GM13977 (cell line): ENCODE measurements around the gene SKIC8.

Experiments used
- DNase-seq: peaks from one replicate; pipeline ENCODE4 v3.0.0; 2012; ENCODE audit warnings: low spot score
- in situ Hi-C: fragments of 300-500 bp; cut with MboI; formaldehyde crosslinking; loops from one replicate; pipeline ENCODE4 v1.12.0; 2022; ENCODE audit warnings: low sequenced_read_pairs, low pct_unique_long_range_greater_than_20kb, mixed read lengths, inconsistent platforms; ENCODE audit not compliant: unreplicated experiment
- TF ChIP-seq, protein P1 (sequence below): IDR thresholded peaks from 2 replicates; pipeline ENCODE4 v1.5.1; 2012; ENCODE audit warnings: mild to moderate bottlenecking, control low read depth; ENCODE audit not compliant: insufficient read depth; ENCODE audit errors: extremely low read depth, missing control alignments

SKIC8 gene

DNA sequence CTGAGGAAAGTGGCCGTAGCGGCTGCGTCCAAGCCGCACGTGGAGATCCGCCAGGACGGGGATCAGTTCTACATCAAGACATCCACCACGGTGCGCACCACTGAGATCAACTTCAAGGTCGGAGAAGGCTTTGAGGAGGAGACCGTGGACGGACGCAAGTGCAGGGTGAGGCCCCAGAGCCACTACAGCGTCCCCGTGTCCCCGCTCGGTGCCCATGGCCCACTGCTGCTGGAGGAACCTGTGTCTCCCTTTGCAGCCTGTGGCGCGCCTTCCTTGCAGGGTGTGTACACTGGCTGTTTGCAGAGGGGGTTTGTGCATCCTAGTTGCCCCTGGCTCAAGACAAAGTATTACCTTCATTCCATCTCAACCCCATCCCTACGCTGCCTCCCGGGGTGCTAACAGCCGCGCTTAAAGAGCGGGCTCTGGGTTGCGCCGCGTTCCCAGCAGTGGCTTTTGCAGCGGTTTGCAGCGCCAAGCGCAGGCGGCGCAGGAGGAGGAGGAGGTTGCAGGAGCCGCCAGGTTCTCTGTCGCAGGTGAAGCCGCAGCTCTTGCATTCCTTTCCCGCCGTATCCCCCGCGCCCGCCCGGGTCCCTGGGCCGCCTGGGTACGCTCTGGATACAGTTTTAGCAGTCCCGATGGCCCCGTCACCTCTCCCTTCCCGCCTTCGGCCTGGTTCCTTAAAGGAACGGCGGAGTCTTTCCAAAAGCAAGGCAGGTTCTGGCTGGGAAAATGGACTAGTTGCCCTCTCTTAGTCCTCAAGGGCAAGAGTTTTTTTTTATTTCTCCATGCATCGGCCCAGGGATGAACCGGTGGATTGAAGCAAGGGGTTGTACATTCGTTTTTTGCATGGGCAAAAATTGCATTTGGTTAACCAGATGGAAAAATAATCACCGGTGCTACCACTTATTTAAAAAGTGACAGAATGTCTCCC, 41.9 kb upstream of the SKIC8 start:
- TF ChIP-seq, protein P1, sequence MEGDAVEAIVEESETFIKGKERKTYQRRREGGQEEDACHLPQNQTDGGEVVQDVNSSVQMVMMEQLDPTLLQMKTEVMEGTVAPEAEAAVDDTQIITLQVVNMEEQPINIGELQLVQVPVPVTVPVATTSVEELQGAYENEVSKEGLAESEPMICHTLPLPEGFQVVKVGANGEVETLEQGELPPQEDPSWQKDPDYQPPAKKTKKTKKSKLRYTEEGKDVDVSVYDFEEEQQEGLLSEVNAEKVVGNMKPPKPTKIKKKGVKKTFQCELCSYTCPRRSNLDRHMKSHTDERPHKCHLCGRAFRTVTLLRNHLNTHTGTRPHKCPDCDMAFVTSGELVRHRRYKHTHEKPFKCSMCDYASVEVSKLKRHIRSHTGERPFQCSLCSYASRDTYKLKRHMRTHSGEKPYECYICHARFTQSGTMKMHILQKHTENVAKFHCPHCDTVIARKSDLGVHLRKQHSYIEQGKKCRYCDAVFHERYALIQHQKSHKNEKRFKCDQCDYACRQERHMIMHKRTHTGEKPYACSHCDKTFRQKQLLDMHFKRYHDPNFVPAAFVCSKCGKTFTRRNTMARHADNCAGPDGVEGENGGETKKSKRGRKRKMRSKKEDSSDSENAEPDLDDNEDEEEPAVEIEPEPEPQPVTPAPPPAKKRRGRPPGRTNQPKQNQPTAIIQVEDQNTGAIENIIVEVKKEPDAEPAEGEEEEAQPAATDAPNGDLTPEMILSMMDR, result no peak
- in situ Hi-C loops, result no loop called here
- no peak for DNase-seq

DNA sequence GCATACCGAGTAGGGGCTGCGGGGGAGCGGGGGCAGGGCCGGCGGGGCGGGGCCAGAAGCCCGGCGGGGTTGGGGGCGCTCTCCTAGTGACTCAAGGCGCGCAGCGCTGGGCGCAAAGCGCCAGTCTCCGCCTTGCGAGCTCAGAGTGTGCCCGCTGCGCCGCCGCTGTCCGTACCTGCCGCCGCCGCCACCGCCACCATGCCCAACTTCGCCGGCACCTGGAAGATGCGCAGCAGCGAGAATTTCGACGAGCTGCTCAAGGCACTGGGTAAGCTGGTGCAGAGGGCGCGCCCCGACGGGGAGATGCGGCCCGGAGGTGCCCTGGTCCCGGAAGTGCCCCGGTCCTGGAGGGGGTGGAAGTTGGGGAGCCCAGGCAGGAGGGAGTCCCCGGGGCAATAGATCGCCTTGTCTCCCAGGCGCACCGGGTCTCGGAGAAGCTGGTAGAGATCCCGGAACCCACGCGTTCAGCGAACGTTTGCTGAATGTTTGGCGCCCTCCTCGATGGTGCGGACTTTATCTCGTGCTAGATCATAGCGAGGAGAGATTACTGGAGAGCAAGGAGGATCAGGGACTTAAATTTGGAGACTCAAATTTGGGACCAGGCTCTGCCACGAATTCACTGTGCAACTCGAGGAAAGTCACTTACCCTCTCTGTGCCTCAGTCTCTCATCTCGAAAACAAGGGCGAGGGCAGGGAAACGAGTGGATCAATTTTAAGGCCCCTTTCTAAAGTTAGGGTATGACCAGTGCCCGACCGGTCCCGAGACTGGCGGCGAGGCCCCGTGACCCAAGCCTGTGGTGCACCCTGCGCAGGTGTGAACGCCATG, 41.0 kb upstream of the SKIC8 start, which contains the start of gene CRABP1:
TSS of gene CRABP1 (plus strand) at position 123 of the 826 bp plus-strand sequence. CDS start at position 199, 76 bp downstream.
- in situ Hi-C loops, result no loop called here
- no peak for DNase-seq
- TF ChIP-seq, protein P1, result no peak

DNA sequence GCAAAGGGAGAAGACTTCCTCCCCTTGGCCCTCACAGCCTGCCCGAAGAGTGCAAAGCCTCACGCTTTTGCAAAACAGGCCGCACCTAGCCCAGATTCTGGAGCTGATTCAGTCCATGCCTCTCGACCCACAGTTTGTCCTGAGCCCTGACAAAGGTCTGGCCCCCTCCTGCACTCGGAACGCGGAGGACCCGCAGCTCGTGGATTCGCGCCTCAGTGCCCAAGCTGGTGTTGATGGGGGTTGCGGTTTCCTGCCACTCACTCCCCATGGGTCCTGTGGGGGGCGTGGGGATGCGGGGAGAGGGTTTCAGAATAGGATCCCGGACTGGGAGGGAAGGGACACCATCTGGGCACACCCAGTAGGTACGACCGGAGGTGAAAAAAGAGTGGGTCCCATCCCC, 40.1 kb upstream of the SKIC8 start:
- no peak for DNase-seq
- TF ChIP-seq, protein P1, result no peak
- in situ Hi-C loops, result no loop called here

DNA sequence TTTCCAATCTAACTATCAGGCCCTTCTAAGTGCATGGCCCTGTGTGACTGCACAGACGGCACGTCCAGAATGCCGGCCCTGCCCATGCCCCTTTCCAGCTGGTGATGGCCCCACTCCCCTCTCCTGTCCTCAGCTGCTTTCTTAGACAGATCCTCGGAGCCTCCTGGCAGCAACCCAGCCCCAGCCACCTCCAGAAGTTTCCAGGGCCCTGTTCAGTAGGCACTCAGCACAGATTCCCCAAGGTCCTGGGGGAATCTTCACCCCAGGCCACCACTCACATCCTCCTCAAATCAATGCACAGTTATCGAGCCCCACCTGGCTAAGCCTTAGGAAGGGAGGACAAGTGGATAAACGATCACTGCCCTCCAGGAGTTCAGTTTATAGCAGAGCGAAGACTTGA, 39.4 kb upstream of the SKIC8 start:
- DNase-seq, result no peak
- in situ Hi-C loops, result no loop called here
- TF ChIP-seq, protein P1, result no peak

DNA sequence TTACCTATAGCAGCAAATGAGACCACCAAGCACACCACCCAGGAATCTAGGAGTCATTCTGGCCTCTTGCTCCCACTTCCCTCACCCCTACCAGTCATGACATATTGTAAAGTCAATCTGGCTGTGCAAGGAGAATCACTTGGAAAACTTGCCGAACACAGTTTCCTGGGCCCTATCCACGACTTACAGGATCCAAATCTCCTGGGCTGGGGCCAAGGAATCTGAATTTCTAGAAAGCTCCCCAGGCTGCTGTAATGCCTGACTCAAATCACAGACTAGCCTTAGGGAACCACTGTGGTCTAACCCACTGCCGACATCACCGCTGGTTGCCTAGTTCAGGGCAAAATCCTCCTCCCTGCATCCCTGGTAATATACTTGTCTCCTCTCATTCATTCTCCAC, 36.6 kb upstream of the SKIC8 start:
- TF ChIP-seq, protein P1, result no peak
- in situ Hi-C loops, result no loop called here
- DNase-seq, result no peak

DNA sequence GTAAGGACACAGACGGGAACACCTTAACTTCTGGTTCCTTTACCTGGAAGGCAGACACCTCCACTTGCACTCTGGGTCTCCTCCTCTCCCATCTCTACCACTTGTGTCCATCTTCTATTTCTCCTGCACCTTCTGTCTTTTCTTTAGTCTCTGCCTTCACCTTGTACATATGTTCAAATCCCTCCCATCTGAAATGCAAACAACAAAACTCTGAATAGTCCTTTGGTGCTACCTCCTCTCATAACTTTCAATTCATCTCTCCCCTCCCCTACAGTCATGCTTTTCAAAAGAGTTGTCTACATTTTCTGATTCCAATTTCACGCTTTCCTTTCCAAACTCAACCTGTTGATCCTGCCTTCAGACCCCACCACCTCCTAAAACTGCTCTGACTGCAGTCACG, 35.4 kb upstream of the SKIC8 start:
- in situ Hi-C loops, result no loop called here
- TF ChIP-seq, protein P1, result no peak
- DNase-seq, result no peak
